H1 (cell line): Measurements from ENCODE around the gene CHCHD6. TPM values are rescaled to one million over a fixed set of nuclear protein-coding genes. Genes with fewer than 3 reads are reported as not detected.

Source experiments
- CTCF ChIA-PET: fragments of 300-600 bp; sonication (Branson Sonifier 250); formaldehyde crosslinking; loops from one replicate; lab custom pipeline; 2021; ENCODE audit not compliant: partially characterized antibody; lab: Charles Lee
- POLR2A ChIA-PET: fragments of 300-600 bp; sonication (Branson Sonifier 250); formaldehyde crosslinking; loops from one replicate; lab custom pipeline; 2021; ENCODE audit warnings: inconsistent platforms; ENCODE audit not compliant: partially characterized antibody; lab: Charles Lee
- DNase-seq, 2 experiments: peaks; one replicate each; pipeline versions ENCODE4 v3.0.0 to v3.0.0-alpha.2; 2010 to 2022; ENCODE audit warnings: low spot score in 2 of 2, low read depth in 1 of 2, mixed read lengths in 1 of 2
- FAIRE-seq: peaks from 2 replicates; lab custom pipeline; 2011; peaks lifted over from hg19 to GRCh38; lab: Jason Lieb, UNC
- H2AFZ ChIP-seq: 2 replicates; pipeline ENCODE4 v1.8.1; 2012; ENCODE audit warnings: low read length, inconsistent platforms
- H2AK5ac ChIP-seq: 2 replicates; pipeline ENCODE4 v1.6.1; 2013; ENCODE audit warnings: low read depth, low read length
- H2BK120ac ChIP-seq: replicated peaks from 2 replicates; pipeline ENCODE3; 2013; ENCODE audit warnings: low read depth, low read length, inconsistent platforms
- H2BK12ac ChIP-seq: 2 replicates; pipeline ENCODE4 v1.6.1; 2013; ENCODE audit warnings: low read depth, low read length
- H2BK15ac ChIP-seq: 2 replicates; pipeline ENCODE4 v1.6.1; 2013; ENCODE audit warnings: low read length
- H2BK20ac ChIP-seq: 2 replicates; pipeline ENCODE4 v1.6.1; 2013; ENCODE audit warnings: low read length
- H2BK5ac ChIP-seq: 2 replicates; pipeline ENCODE4 v1.6.1; 2013; ENCODE audit warnings: low read depth, low read length
- H3K14ac ChIP-seq: 2 replicates; pipeline ENCODE4 v1.6.1; 2013; ENCODE audit warnings: inconsistent platforms; ENCODE audit not compliant: insufficient read length
- H3K18ac ChIP-seq: 2 replicates; pipeline ENCODE4 v1.6.1; 2013; ENCODE audit warnings: low read length; ENCODE audit errors: extremely low read depth
- H3K23ac ChIP-seq: 2 replicates; pipeline ENCODE4 v1.6.1; 2013; ENCODE audit warnings: inconsistent platforms; ENCODE audit not compliant: insufficient read length
- H3K23me2 ChIP-seq: 2 replicates; pipeline ENCODE4 v1.6.1; 2013; ENCODE audit warnings: low read depth, low read length
- H3K27ac ChIP-seq: 2 replicates; pipeline ENCODE4 v1.6.1; 2011; ENCODE audit warnings: low read depth, low read length, inconsistent platforms
- H3K27me3 ChIP-seq, 4 experiments: replicated peaks in 1 of 4; 1 replicate in 1 of 4; 2 replicates in 3 of 4; pipeline versions ENCODE4 v1.6.1 to v1.8.1; 2011 to 2013; ENCODE audit warnings: low read length in 3 of 4, mild to moderate bottlenecking in 3 of 4, inconsistent platforms in 2 of 4, mixed read lengths in 2 of 4, moderate library complexity in 1 of 4; ENCODE audit not compliant: control insufficient read depth in 3 of 4, insufficient read depth in 3 of 4; ENCODE audit errors: extremely low read depth in 1 of 4
- H3K36me3 ChIP-seq, 4 experiments: 2 replicates each; pipeline versions ENCODE4 v1.6.1 to v1.8.1; 2011 to 2013; ENCODE audit warnings: mild to moderate bottlenecking in 4 of 4, low read length in 3 of 4, moderate library complexity in 2 of 4, control low read depth in 1 of 4, inconsistent platforms in 1 of 4; ENCODE audit not compliant: insufficient read depth in 4 of 4, control insufficient read depth in 2 of 4
- H3K4ac ChIP-seq: replicated peaks from 2 replicates; pipeline ENCODE3; 2013; ENCODE audit warnings: low read length, low read depth, mixed read lengths, inconsistent platforms; ENCODE audit not compliant: insufficient read length
- H3K4me1 ChIP-seq, 4 experiments: replicated peaks in 1 of 4; 1 replicate in 1 of 4; 2 replicates in 3 of 4; pipeline versions ENCODE4 v1.6.1 to v1.8.1; 2011 to 2013; ENCODE audit warnings: low read length in 3 of 4, inconsistent platforms in 2 of 4, mixed read lengths in 1 of 4; ENCODE audit not compliant: insufficient read depth in 4 of 4, control insufficient read depth in 3 of 4
- H3K4me2 ChIP-seq, 2 experiments: 2 replicates each; pipeline versions ENCODE4 v1.6.1 to v1.8.1; 2011 to 2013; ENCODE audit warnings: low read depth in 2 of 2, low read length in 2 of 2, control low read depth in 1 of 2, inconsistent platforms in 1 of 2, mild to moderate bottlenecking in 1 of 2; ENCODE audit not compliant: insufficient read depth in 1 of 2
- H3K4me3 ChIP-seq, 4 experiments: fragments of 200-600, 300-600 bp in 1 of 4; sonication (generic), shearing (Covaris generic), sonication (Bioruptor Twin) in 1 of 4; 2 replicates each; pipeline versions ENCODE4 v1.5.1 to v1.8.1; 2011 to 2016; ENCODE audit warnings: low read length in 4 of 4, low read depth in 3 of 4, control low read depth in 2 of 4, inconsistent platforms in 2 of 4, mild to moderate bottlenecking in 2 of 4, mixed read lengths in 1 of 4, moderate library complexity in 1 of 4; ENCODE audit not compliant: insufficient read depth in 2 of 4; ENCODE audit errors: extremely low read depth in 1 of 4
- H3K56ac ChIP-seq: replicated peaks from 2 replicates; pipeline ENCODE3; 2013; ENCODE audit warnings: low read depth, mild to moderate bottlenecking, mixed read lengths, low read length, inconsistent platforms; ENCODE audit not compliant: insufficient read length
- H3K79me1 ChIP-seq: 2 replicates; pipeline ENCODE4 v1.6.1; 2013; ENCODE audit warnings: low read depth, low read length, control low read depth
- H3K79me2 ChIP-seq, 2 experiments: 2 replicates each; pipeline versions ENCODE4 v1.6.1 to v1.8.1; 2012 to 2013; ENCODE audit warnings: low read length in 2 of 2, mild to moderate bottlenecking in 2 of 2, inconsistent platforms in 1 of 2; ENCODE audit not compliant: insufficient read depth in 2 of 2, control insufficient read depth in 1 of 2
- H3K9ac ChIP-seq, 4 experiments: replicated peaks in 1 of 4; 1 replicate in 1 of 4; 2 replicates in 3 of 4; pipeline versions ENCODE4 v1.6.1 to v1.8.1; 2011 to 2013; ENCODE audit warnings: low read depth in 3 of 4, low read length in 3 of 4, control low read depth in 2 of 4, mild to moderate bottlenecking in 2 of 4, moderate library complexity in 2 of 4, inconsistent platforms in 1 of 4; ENCODE audit errors: extremely low read depth in 1 of 4
- H3K9me3 ChIP-seq, 2 experiments: 2 replicates each; pipeline versions ENCODE4 v1.6.1 to v1.8.1; 2012 to 2013; ENCODE audit warnings: mild to moderate bottlenecking in 2 of 2, moderate library complexity in 2 of 2, control low read depth in 1 of 2, inconsistent platforms in 1 of 2, low read depth in 1 of 2, low read length in 1 of 2, mixed read lengths in 1 of 2; ENCODE audit not compliant: insufficient read depth in 2 of 2
- H4K20me1 ChIP-seq, 2 experiments: replicated peaks in 1 of 2; 2 replicates each; pipeline versions ENCODE3 to v1.8.1; 2011 to 2013; ENCODE audit warnings: inconsistent platforms in 2 of 2, low read length in 2 of 2, mild to moderate bottlenecking in 1 of 2; ENCODE audit not compliant: insufficient read depth in 2 of 2, control insufficient read depth in 1 of 2
- H4K5ac ChIP-seq: 2 replicates; pipeline ENCODE4 v1.6.1; 2013; ENCODE audit warnings: low read length, low read depth, mixed read lengths, inconsistent platforms; ENCODE audit not compliant: insufficient read length
- H4K8ac ChIP-seq: 2 replicates; pipeline ENCODE4 v1.8.0; 2013; ENCODE audit warnings: mild to moderate bottlenecking, moderate library complexity, low read length, inconsistent platforms; ENCODE audit not compliant: insufficient read depth; ENCODE audit errors: extremely low read depth
- H4K91ac ChIP-seq: replicated peaks from 2 replicates; pipeline ENCODE3; 2013; ENCODE audit warnings: low read length, mixed read lengths, inconsistent platforms; ENCODE audit not compliant: insufficient read length
- TCF12 ChIP-seq: IDR thresholded peaks from 2 replicates; pipeline ENCODE4 v1.6.1; 2011; ENCODE audit warnings: low read depth, mild to moderate bottlenecking, low read length
- WGBS, 2 experiments: shearing (Covaris generic) in 1 of 2; methylation state at CpG; one replicate each; pipeline versions ENCODE4 v1.1.6 to v1.1.7; 2013 to 2015; ENCODE audit warnings: low lambda C conversion rate in 2 of 2, mixed read lengths in 2 of 2, inconsistent platforms in 1 of 2, low coverage in 1 of 2, missing lambda C conversion rate in 1 of 2; ENCODE audit not compliant: insufficient replicate concordance in 2 of 2, insufficient coverage in 1 of 2, insufficient read length in 1 of 2; ENCODE audit errors: extremely low coverage in 1 of 2, missing lambda C conversion rate in 1 of 2; 5-methylcytosine and 5-hydroxymethylcytosine counted together
- polyA plus RNA-seq, 7 experiments: library from polyadenylated mRNA; depleted of rRNA in 3 of 7; stranded (reverse) in 5 of 7; unstranded in 2 of 7; fragments of >200 nt in 5 of 7; fragments of 200-250 nt in 2 of 7; gene quantifications; 1 replicate in 5 of 7; 2 replicates in 1 of 7; 4 replicates in 1 of 7; pipeline versions ENCODE4 v1.2.1 to v1.2.3, GENCODE V29; 2011 to 2013; ENCODE audit warnings: missing spikeins in 2 of 7, mixed read lengths in 2 of 7
- total RNA-seq: library from RNA; stranded (reverse); fragmentation: NEBNext Ultra II Directional; extraction: Animal tissue kit (Norgen Biotek cat#: 25700); gene quantifications from 2 replicates; pipeline ENCODE4 v1.2.1, GENCODE V29; 2021
- TF ChIP-seq, protein P1 (sequence below), 3 experiments: IDR thresholded peaks; 1 replicate in 2 of 3; 2 replicates in 1 of 3; pipeline versions ENCODE4 v1.5.1 to v1.6.1; 2011; ENCODE audit warnings: low read length in 3 of 3, mild to moderate bottlenecking in 3 of 3, inconsistent platforms in 2 of 3, low read depth in 1 of 3, moderate library complexity in 1 of 3; ENCODE audit not compliant: insufficient read depth in 1 of 3; ENCODE audit errors: control extremely low read depth in 1 of 3

CHCHD6 gene
- total and polyA plus RNA-seq, 2 of the 8 experiments (the other 6 are each of a cell fraction or from before 2014, with no cell fraction given), result 32.4 to 37.6 TPM

DNA sequence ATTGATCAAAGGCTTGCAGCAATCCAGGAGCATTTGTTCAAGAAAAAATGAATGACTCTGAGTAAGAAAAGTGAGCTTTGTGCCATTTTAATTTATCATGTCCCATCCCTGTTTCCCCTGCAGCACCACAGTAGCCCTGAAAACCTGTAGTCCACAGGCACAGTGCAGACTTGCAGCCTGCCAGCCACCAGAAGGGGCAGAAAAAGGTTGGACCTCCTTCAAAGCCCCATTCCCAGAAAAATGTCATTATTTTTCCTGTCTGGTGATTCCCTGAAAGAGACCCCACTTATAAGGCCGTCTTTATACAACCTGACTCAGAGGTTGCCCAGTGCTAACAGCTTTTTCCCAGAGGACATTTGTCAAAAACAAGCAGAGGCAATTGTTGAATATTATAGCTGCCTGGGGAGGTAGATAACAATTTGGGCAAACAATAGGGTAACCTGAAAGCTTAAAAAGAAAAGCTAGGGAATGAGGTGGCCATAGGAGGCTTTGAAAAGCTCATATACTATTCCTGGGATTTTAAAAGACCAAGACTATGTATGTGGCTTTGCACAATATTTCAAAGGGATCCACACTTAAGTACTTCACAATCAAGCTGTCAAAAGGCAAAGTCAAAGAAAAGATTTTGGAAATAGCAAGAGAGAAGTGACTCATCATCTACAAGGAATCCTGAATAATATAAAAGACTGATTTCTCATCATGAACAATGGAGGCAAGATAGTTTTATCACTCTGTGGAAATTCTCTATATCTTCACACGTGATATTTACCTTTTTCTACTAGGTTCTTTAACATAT is 142.1 kb downstream of the CHCHD6 start:
- ChIA-PET POLR2A (no interaction called here), CTCF (interaction anchor here (0.5 to 8.2 kb wide), 11 partner anchors 10 to 745 kb away, joined by 3 to 53 read pairs (median 4); no protein-coding TSS in a partner anchor)
- H2BK120ac ChIP-seq, result no peak overlapping the region
- H3K14ac ChIP-seq, result no peak overlapping the region
- H3K27ac ChIP-seq, result no peak overlapping the region
- H3K56ac ChIP-seq, result no peak overlapping the region
- no peak overlapping the region for H3K18ac ChIP-seq
- H3K27me3 ChIP-seq, result no peaks in the 10 kb centered on the region
- no peak for FAIRE-seq
- H3K4me2 ChIP-seq, result no peak overlapping the region
- no peak overlapping the region for H3K4me3 ChIP-seq
- H2BK12ac ChIP-seq, result no peak overlapping the region; the same call in 1 of the 2 replicates
- no peak overlapping the region for H3K23ac ChIP-seq
- no peak overlapping the region for H3K4ac ChIP-seq
- no peak overlapping the region for H2AFZ ChIP-seq
- H4K20me1 ChIP-seq, result peaks cover 0 to 2% of the 10 kb centered on the region in 2 experiments
- H2AK5ac ChIP-seq, result no peak overlapping the region
- H3K23me2 ChIP-seq, result no peaks in the 10 kb centered on the region
- no peak for TF ChIP-seq TCF12
- TF ChIP-seq, protein P1, sequence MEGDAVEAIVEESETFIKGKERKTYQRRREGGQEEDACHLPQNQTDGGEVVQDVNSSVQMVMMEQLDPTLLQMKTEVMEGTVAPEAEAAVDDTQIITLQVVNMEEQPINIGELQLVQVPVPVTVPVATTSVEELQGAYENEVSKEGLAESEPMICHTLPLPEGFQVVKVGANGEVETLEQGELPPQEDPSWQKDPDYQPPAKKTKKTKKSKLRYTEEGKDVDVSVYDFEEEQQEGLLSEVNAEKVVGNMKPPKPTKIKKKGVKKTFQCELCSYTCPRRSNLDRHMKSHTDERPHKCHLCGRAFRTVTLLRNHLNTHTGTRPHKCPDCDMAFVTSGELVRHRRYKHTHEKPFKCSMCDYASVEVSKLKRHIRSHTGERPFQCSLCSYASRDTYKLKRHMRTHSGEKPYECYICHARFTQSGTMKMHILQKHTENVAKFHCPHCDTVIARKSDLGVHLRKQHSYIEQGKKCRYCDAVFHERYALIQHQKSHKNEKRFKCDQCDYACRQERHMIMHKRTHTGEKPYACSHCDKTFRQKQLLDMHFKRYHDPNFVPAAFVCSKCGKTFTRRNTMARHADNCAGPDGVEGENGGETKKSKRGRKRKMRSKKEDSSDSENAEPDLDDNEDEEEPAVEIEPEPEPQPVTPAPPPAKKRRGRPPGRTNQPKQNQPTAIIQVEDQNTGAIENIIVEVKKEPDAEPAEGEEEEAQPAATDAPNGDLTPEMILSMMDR (IDR thresholded peaks at IDR 0.05; ENCODE audit: control extremely low read depth in 1 of 3, insufficient read depth in 1 of 3, low read depth in 1 of 3, low read length in 3 of 3), result peak in 2 of 3 experiments; percentile 12 to 21; a peak in 2 of 4 replicates
- H3K36me3 ChIP-seq, result no peaks in the 10 kb centered on the region
- H4K91ac ChIP-seq, result no peak overlapping the region
- H4K5ac ChIP-seq, result no peak overlapping the region
- H3K9ac ChIP-seq, result no peak overlapping the region
- no peak overlapping the region for H2BK5ac ChIP-seq
- H3K9me3 ChIP-seq, result no peaks in the 10 kb centered on the region
- 89% methylated on average over 2 of the region's 2 CpGs; no CpG with 5 or more reads in 1 of the 2 experiments for WGBS, 2 experiments
- peaks cover 12 to 14% (median 14%) of the 10 kb centered on the region in 4 experiments for H3K4me1 ChIP-seq
- no peak overlapping the region for H2BK20ac ChIP-seq
- no peaks in the 10 kb centered on the region for H3K79me2 ChIP-seq
- no peak overlapping the region for H4K8ac ChIP-seq
- peak in 1 of 2 experiments; percentile 43 for DNase-seq
- no peaks in the 10 kb centered on the region for H3K79me1 ChIP-seq
- H2BK15ac ChIP-seq, result no peak overlapping the region
